Measurements from ENCODE around the gene GBP6.
"Not testable (repeated sequence)": the region's sequence is repeated elsewhere in the genome, so short reads cannot be mapped to it uniquely, and the experiment has no call there.

Gene GBP6

GRCh38 chr1:89369331-89369730 is 5.5 kb downstream of the GBP6 start:
- DNase-seq, result no peak

DNA sequence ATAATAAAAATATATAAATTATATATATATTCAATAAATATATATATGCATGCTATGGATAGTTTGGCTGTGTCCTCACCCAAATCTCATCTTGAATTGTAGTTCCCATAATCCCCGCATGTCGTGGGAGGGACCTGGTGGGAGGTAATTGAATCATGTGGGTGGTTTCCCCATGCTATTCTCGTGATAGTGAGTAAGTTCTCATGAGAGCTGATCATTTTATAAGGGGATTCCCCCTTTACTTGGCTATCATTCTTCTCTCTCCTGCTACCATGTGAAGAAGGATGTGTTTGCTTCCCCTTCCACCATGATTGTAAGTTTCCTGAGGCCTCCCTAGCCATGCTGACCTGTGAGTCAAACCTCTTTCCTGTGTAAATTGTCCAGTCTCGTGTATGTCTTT is 10.0 kb downstream of the GBP6 start:
- DNase-seq, result peak in 1 of 2 experiments; percentile 38

DNA sequence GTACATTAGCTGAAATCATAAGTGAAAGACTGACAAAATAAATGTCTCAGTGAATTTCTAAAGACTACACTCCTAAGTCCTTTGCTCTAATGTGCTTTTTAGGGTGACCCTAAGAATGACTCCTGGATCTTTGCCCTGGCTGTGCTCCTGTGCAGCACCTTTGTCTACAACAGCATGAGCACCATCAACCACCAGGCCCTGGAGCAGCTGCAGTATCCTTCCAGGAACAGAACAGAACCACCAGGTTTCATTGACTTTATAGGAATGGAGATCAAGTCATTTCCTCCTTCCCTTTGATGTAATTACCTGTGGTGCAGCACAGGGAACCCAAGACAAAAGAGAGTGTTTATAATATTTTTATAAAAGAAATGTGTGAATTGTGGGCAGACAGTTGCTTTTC is 14.1 kb downstream of the GBP6 start:
- no peak for DNase-seq

GRCh38 chr1:89381618-89382017 is 17.8 kb downstream of the GBP6 start:
- no peak for DNase-seq

DNA sequence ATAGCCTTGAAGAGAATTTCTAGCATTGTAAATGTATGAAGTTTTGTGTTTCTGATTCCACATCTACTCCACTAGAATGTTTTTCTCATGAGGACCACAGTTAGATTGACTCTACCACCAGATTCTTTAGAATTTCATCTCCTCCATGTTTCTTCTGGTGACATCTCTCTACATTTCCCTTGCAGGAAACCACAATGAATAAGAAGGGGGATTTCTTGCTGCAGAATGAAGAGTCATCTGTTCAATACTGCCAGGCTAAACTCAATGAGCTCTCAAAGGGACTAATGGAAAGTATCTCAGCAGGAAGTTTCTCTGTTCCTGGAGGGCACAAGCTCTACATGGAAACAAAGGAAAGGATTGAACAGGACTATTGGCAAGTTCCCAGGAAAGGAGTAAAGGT is 18.6 kb downstream of the GBP6 start:
- no peak for DNase-seq

GRCh38 chr1:89383185-89383584 is 19.3 kb downstream of the GBP6 start:
- no peak for DNase-seq

GRCh38 chr1:89390707-89391106 is 26.8 kb downstream of the GBP6 start:
- DNase-seq, result no peak

DNA sequence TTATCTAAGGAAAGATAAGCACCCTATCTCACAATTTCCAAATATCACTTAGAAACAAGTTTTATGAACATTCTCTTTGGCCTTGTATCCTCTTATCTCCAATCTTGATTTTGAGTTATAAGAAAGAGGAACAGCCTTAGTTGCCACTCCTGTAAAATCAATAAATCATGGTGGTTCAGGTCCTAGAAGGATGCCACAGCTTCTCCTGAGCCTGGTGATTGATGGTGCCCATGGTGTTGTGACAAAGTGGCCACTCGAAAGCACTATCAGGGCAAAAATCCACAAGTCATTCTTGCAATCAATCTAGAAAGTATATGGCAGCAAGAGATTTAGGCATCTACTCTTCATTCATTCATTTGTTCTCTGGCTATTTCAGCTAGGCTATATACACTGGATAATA is 27.8 kb downstream of the GBP6 start:
- no peak for DNase-seq

DNA sequence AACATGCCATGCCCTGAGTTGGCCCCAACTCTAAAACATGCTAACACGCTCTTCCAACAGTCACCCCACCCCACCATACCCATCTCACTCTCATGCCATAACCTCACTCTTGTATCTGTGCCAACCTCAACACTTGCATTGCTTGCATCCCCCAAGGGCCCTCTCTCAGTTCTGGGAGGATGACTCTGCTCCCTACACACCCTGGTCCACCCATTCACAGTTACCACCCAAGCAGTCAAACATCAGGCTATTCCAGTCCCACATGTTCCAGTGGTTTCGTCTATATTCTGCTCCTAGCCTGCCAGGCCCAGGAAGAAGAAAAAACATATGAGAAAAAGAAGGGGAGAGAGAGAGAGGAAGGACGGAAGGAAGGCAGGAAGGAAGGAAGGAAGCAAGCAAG is 31.0 kb downstream of the GBP6 start:
- DNase-seq, result no peak

- no peak for DNase-seq
Measured at GRCh38 chr1:89396902-89397301, 33.0 kb downstream of the GBP6 start.

DNA sequence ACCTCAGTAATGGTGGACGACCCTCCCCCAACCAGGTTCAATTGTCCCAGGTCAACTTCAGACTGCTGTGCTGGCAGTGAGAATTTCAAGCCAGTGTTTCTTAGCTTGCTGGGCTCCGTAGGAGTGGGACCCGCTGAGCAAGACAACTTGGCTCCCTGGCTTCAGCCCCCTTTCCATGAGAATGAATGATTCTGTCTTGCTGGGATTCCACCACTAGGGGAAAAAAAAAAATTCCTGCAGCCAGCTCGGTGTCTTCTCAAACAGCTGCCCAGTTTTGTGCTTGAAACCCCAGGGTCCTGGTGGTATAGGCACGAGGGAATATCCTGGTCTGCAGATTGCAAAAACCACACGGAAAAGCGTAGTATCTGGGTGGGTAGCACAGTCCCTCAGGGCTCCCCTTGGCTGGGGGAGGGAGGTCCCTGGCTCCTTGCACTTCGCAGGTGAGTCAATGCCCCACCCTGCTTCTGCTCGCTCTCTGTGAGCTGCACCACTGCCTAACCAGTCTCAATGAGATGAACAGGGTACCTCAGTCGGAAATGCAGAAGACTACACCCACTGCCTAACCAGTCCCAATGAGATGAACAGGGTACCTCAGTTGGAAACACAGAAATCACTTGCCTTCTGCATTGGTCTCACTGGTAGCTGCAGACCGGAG is 41.5 kb downstream of the GBP6 start:
- DNase-seq, result no peak

DNA sequence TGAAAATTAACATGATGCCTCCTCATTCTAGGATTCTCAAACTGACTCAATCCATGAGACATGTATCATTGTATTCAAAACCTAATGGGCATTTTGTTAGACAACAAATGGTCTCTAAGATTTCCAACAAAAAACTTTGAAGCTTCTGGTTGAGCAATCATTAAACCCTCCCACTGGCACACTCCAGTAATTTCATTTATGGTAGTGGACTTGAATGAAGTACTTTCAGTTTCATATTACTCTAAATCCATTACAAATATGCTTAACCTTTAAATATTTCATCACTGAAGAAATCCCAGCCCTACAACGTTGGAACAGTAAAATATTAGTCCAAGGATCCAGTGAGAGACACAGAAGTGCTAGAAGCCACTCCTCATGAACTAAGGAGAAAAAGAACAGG is 43.5 kb downstream of the GBP6 start:
- no peak for DNase-seq

DNA sequence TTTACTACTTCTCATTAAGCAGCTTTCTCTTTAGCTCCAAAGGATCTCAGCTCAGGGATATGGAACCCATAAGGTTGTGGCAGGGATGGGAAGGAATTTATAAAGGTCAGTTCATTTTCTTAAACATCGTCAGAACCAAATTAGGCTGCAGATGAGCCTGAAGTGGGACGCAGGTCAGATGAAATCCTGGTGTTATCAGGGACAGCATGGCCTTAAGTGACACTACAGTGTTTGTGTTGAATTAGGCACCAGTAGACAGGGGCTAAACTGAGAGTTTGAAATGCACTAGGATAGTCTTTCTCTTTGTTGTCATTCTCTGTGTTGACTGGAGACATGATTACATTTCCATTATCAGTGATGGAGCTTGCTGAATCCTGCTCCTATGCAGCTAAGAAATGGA is 43.9 kb downstream of the GBP6 start:
- DNase-seq, result not testable (repeated sequence)

DNA sequence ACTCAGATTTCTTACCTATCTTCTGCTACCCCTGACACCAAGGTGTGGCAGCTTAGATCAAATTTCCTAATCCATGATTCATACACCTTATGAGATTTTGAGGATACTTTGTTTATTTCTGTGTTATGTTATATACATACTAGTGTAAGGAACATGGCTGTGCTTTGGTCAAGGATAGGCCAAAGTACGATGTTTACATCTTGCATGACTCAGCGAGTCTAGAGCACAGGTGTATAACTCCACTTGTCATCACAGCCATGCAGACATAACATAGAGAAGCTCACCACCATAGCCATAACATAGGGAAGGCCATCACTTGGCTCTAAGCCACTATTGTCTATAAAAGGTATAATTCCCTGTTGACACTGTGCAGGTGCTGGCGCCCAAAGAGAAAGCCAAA is 61.2 kb downstream of the GBP6 start:
- no peak for DNase-seq

GRCh38 chr1:89429062-89429461 is 65.2 kb downstream of the GBP6 start:
- no peak for DNase-seq

GRCh38 chr1:89429681-89430080 is 65.8 kb downstream of the GBP6 start:
- not testable (repeated sequence) for DNase-seq

DNA sequence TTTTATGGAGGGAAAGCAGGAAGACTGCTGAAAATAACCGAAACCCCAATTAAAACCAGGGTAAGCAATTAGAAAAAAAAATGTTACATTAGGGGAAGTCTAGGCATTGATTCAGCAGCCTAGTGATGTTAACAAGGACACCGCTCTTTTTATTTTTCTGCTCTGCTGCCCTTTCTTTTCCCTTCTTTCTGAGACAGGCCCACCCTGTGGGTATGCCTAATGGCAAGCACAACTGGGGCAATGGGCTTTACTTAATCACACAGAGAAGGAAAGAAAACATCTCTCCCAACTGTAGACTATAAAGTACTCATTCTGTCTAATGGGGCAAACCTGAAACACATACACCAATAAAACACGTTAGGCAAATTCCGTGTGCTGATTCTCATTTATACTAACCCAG is 69.6 kb downstream of the GBP6 start:
- no peak for DNase-seq

DNA sequence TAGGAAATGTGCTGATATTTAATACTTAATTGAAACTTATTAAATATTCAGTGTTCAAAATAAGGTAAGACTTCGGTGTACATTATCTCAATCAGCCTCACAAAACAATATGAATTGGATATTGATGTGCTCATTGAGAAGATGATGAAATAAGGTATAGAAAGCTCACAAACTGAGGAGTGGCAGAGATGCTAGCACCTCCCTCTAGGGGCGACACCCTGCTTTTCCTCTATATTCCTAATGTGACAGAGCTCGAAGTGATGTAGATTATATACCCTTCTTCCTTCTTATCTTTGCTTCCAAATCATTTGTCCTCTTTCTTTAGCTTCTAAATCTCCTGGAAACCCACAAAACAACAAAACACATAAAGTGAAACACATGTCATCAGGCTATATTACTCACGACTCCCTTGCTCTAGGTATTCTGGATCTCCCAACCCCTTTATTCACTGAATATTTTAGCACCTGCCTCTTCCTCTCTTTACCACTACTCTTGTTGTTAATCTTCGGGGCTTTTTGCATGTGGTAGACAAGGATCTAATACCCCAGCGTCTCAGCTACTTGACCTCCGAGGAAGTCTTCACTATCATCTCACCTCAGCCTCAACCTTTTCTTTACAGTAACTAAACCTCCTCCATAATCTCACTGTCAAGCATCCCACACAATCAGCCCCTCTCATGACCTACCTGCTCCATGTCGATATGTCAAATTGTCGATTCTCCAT is 70.4 kb downstream of the GBP6 start:
- DNase-seq, result not testable (repeated sequence)
